Heart left ventricle (tissue), 13 donors: Measurements from ENCODE around the gene CAMKMT.

Experiments
- CTCF ChIP-seq, 12 donors: fragments of 200-600 bp; sonication (generic) in 4 of 12; IDR thresholded peaks; one replicate each; pipeline versions ENCODE4 v1.5.0 to v1.8.0; 2018 to 2022; ENCODE audit warnings: antibody characterized with exemption in 12 of 12, mild to moderate bottlenecking in 5 of 12
- POLR2A ChIP-seq, 2 donors: fragments of 450-650 bp; IDR thresholded peaks; one replicate each; pipeline ENCODE4 v1.6.1; 2017; ENCODE audit warnings: antibody characterized with exemption in 2 of 2, mild to moderate bottlenecking in 2 of 2, moderate library complexity in 2 of 2
- donor health status: ischemic (EF 13 %, LVEDD 7.1; RV severe dilation, severe dysfunction).
- donor health status: DM: no; HTN: yes; CAD: no.
- donor health status: DM: no; HTN: no; CAD: no.
- donor health status: ischemic (EF 25% LVEDD 6.9; RV normal size, moderate dysfunction).
- donor health status: ischemic (EF 25% LVEDD 5.7; RV mildly dilated, moderate dysfunction).
- donor health status: ischemic (EF 35%, LVEDD 5.7; RV mildly dilated, moderate dysfunction).
- donor health status: nonischemic (EF 11% LVEDD 7.7; RV severe dilation, severe dysfunction).
- donor health status: DM: yes; HTN: yes; CAD: no.
- donor health status: PGD.
- donor health status: ischemic (EF 29% LVEDD 5.4; RV normal size, mild dysfunction).
- donor health status: nonischemic (EF 23%, LVEDD 6.1; RV moderate dilation, normal function).

GRCh38 chr2:44397447-44398175, 35.9 kb downstream of the CAMKMT start:
- TF ChIP-seq CTCF (IDR thresholded peaks at IDR 0.05) (no peak), POLR2A (IDR thresholded peaks at IDR 0.05) (no peak)
